Measurements from ENCODE around the gene RNF130.
"Not testable (repeated sequence)": the region's sequence is repeated elsewhere in the genome, so short reads cannot be mapped to it uniquely, and the experiment has no call there.

Gene RNF130

DNA sequence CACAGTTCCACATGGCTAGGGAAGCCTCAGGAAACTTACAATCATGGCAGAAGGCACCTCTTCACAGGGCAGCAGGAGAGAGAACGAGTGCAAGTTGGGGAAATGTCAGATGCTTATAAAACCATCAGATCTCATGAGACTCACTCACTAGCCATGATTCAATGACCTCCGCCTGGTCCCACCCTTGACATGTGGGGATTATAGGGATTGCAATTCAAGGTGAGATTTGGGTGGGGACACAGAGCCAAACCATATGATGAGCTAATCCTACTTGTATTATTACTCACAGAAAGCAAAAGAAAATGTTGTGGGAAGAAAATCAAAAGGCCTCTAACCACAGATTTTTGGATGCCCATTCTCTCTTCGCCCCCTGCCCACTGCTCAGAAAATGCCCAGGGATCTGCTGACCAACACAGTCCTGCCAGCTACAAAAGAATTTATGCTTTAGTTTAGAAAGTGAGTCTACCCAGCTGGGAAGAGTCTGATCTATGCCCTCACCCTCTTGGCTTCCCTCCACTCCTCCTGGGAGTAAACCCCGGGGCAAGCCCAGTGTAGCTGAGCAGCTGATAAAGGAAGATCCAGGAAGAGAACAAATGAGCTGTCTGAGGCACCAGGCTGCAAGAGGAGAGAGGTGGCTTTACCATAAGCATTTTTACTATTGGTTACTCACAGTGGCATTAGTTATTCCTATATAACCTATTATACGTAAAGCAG lies 53.1 kb downstream of the RNF130 start:
- peaks cover 5% of the 10 kb centered on the region; the same call in 1 of the 2 replicates for H3K36me3 ChIP-seq (ENCODE audit: insufficient read depth, low read depth, low read length)
- no peak overlapping the region for H3K4me3 ChIP-seq (ENCODE audit: low read length)
- H3K27me3 ChIP-seq (ENCODE audit: insufficient read depth, low read length), result no peaks in the 10 kb centered on the region
- no peak overlapping the region for H3K27ac ChIP-seq (ENCODE audit: low read length)
- H3K9me3 ChIP-seq (ENCODE audit: insufficient read depth, low read depth, low read length), result 0 out of 2 replicates have a peak, but pooled peaks cover 5% of the 10 kb centered on the region
- no peaks in the 10 kb centered on the region for H3K4me1 ChIP-seq (ENCODE audit: insufficient read depth, low read length)
- no peak overlapping the region for H3K9ac ChIP-seq (ENCODE audit: low read depth, low read length)

DNA sequence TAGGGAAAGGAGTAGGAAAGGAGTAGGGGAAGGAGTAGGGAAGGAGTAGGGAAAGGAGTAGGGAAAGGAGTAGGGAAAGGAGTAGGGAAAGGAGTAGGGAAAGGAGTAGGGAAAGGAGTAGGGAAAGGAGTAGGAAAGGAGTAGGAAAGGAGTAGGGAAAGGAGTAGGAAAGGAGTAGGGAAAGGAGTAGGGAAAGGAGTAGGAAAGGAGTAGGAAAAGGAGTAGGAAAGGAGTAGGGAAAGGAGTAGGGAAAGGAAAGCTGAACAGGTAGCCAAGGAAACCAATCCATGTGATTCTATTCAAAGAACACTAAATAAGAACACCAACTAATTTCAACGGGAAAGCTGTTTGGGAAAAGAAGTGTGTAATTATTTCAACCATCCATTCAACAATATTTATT lies 56.0 kb downstream of the RNF130 start:
- H3K4me1 ChIP-seq (ENCODE audit: insufficient read depth, low read length); H3K9ac ChIP-seq (ENCODE audit: low read depth, low read length); H3K9me3 ChIP-seq (ENCODE audit: insufficient read depth, low read depth, low read length); H3K27ac ChIP-seq (ENCODE audit: low read length); H3K4me3 ChIP-seq (ENCODE audit: low read length); H3K27me3 ChIP-seq (ENCODE audit: insufficient read depth, low read length): not testable (repeated sequence)
- peaks cover 27% of the 10 kb centered on the region for H3K36me3 ChIP-seq (ENCODE audit: insufficient read depth, low read depth, low read length)

DNA sequence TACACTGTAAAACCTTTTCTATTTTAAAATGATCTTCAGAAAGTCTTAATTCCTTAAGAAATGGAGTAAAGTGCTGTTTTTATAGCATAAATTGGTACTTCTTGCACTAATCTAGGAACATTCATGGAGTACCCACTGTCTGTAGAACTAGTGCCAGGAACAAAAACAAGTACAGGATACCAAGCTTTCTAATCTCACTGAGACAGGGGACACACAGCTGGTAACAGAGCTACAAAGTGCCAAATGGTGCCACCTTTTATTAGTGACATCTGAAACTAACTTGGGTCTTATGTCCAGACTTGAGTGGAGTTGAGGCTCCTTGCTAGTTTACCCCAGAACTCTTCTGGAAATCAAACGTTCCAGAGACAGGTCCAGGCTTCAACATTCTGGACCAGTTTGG lies 57.9 kb downstream of the RNF130 start:
- Histone ChIP-seq H3K27me3 (ENCODE audit: insufficient read depth, low read length) (no peaks in the 10 kb centered on the region), H3K36me3 (ENCODE audit: insufficient read depth, low read depth, low read length) (peaks cover 22% of the 10 kb centered on the region), H3K9me3 (ENCODE audit: insufficient read depth, low read depth, low read length) (no peaks in the 10 kb centered on the region), H3K9ac (ENCODE audit: low read depth, low read length) (no peak overlapping the region), H3K4me1 (ENCODE audit: insufficient read depth, low read length) (no peaks in the 10 kb centered on the region), H3K4me3 (ENCODE audit: low read length) (no peak overlapping the region), H3K27ac (ENCODE audit: low read length) (no peak overlapping the region)

DNA sequence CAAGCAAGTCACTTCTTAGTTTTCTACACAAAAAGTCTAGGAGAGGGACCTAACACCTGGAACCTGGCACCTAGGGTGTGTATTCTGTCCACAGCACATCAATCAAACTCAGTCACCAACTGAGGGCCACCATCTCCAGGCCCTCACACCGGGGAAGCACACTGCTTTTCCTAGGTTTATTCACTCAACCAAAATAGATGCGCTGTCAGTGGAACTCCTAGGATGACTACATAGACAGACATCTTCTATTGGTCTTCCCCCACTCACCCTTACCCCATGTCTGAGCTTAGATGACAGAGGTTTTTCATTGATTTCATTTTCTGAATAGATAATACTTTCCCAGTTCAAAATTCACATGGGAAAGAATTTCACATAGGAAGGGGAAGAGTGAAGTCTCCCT lies 59.2 kb downstream of the RNF130 start:
- Histone ChIP-seq H3K9ac (ENCODE audit: low read depth, low read length) (no peak overlapping the region), H3K27ac (ENCODE audit: low read length) (no peak overlapping the region), H3K36me3 (ENCODE audit: insufficient read depth, low read depth, low read length) (peaks cover 22% of the 10 kb centered on the region), H3K27me3 (ENCODE audit: insufficient read depth, low read length) (no peaks in the 10 kb centered on the region), H3K4me1 (ENCODE audit: insufficient read depth, low read length) (peaks cover 9% of the 10 kb centered on the region; the same call in 1 of the 2 replicates), H3K4me3 (ENCODE audit: low read length) (no peak overlapping the region), H3K9me3 (ENCODE audit: insufficient read depth, low read depth, low read length) (no peaks in the 10 kb centered on the region)

DNA sequence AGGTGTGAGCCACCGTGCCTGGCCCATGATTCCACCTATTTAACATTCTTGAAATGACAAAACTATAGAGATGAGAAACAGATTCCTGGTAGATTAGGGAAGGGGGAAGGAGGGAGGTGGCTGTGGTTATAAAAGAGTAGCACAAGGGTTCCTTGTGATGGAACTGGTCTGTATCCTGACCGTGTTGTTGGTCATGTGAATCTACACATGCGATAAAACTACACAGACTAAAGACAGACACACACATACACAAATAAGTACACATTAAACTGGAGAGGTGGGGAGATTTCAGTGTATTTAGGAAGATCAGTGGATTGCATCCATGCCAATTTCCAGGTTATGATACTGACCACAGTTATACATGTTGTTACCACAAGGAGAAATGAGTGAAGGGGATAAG lies 60.9 kb downstream of the RNF130 start:
- Histone ChIP-seq H3K4me1 (ENCODE audit: insufficient read depth, low read length) (peaks cover 9% of the 10 kb centered on the region; the same call in 1 of the 2 replicates), H3K9me3 (ENCODE audit: insufficient read depth, low read depth, low read length) (no peaks in the 10 kb centered on the region), H3K36me3 (ENCODE audit: insufficient read depth, low read depth, low read length) (peaks cover 22% of the 10 kb centered on the region), H3K9ac (ENCODE audit: low read depth, low read length) (no peak overlapping the region), H3K4me3 (ENCODE audit: low read length) (no peak overlapping the region), H3K27me3 (ENCODE audit: insufficient read depth, low read length) (no peaks in the 10 kb centered on the region), H3K27ac (ENCODE audit: low read length) (no peak overlapping the region)

DNA sequence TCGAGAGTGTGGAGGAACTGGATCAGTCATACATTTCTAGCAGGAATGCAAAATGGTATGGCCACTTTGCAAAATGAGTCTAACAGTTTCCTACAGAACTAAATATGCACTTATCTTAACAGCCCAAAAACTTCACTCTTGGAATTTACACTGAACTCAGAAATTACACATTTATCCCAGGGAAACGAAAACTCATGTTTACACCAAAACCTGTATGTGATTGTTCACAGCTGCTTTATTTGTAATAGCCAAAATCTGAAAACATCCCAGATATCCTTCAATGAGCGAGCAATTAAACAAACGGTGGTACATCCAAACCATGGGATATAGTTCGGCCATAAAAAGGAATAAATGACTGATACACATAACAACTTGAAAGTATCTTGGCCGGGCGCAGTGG lies 62.0 kb downstream of the RNF130 start:
- no peaks in the 10 kb centered on the region for H3K27me3 ChIP-seq (ENCODE audit: insufficient read depth, low read length)
- H3K9me3 ChIP-seq (ENCODE audit: insufficient read depth, low read depth, low read length), result no peaks in the 10 kb centered on the region
- H3K4me3 ChIP-seq (ENCODE audit: low read length), result no peak overlapping the region
- H3K9ac ChIP-seq (ENCODE audit: low read depth, low read length), result no peak overlapping the region
- peaks cover 9% of the 10 kb centered on the region; the same call in 1 of the 2 replicates for H3K4me1 ChIP-seq (ENCODE audit: insufficient read depth, low read length)
- no peak overlapping the region for H3K27ac ChIP-seq (ENCODE audit: low read length)
- peaks cover 22% of the 10 kb centered on the region for H3K36me3 ChIP-seq (ENCODE audit: insufficient read depth, low read depth, low read length)

DNA sequence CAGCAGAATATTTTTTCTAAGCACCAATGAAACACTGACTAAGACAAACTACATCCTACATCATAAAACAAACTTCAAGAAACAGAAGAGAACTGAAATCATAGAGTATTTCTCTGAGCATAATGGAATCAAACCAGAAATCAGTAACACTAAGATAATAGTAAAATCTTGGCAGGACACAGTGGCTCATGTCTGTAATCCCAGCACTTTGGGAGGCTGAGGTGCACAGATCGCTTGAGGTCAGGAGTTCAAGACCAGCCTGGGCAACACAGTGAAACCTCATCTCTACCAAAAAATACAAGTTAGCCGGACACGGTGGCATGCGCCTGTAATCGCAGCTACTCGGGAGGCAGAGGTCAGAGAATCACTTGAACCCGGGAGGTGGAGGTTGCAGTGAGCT lies 63.1 kb downstream of the RNF130 start:
- Histone ChIP-seq H3K36me3 (ENCODE audit: insufficient read depth, low read depth, low read length) (peaks cover 23% of the 10 kb centered on the region), H3K9ac (ENCODE audit: low read depth, low read length) (no peak overlapping the region), H3K27ac (ENCODE audit: low read length) (no peak overlapping the region), H3K4me3 (ENCODE audit: low read length) (no peak overlapping the region), H3K9me3 (ENCODE audit: insufficient read depth, low read depth, low read length) (no peaks in the 10 kb centered on the region), H3K27me3 (ENCODE audit: insufficient read depth, low read length) (no peaks in the 10 kb centered on the region), H3K4me1 (ENCODE audit: insufficient read depth, low read length) (peaks cover 9% of the 10 kb centered on the region; the same call in 1 of the 2 replicates)

DNA sequence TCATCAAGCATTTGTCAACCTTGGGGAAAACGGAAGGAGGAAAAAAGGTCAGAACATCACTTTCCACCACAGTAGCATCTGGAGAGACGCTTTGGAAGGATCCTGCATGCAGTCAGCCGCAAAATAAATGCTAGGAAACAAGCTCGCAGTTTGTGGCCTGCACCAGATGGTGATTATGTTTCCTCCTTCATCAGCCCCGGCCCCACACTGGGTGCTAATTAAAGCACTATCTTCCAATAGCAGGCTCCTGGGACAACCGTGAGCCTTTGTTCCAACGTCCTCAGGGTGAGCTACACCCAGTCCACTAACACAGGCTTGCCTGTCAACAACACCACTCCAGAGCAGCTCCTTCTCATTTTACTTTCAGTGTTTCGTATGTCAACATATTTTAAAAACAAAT lies 64.0 kb downstream of the RNF130 start:
- H3K9ac ChIP-seq (ENCODE audit: low read depth, low read length), result no peak overlapping the region
- no peaks in the 10 kb centered on the region for H3K27me3 ChIP-seq (ENCODE audit: insufficient read depth, low read length)
- peaks cover 9% of the 10 kb centered on the region; the same call in 1 of the 2 replicates for H3K4me1 ChIP-seq (ENCODE audit: insufficient read depth, low read length)
- no peaks in the 10 kb centered on the region for H3K9me3 ChIP-seq (ENCODE audit: insufficient read depth, low read depth, low read length)
- H3K4me3 ChIP-seq (ENCODE audit: low read length), result no peak overlapping the region
- H3K36me3 ChIP-seq (ENCODE audit: insufficient read depth, low read depth, low read length), result peaks cover 19% of the 10 kb centered on the region
- no peak overlapping the region for H3K27ac ChIP-seq (ENCODE audit: low read length)

DNA sequence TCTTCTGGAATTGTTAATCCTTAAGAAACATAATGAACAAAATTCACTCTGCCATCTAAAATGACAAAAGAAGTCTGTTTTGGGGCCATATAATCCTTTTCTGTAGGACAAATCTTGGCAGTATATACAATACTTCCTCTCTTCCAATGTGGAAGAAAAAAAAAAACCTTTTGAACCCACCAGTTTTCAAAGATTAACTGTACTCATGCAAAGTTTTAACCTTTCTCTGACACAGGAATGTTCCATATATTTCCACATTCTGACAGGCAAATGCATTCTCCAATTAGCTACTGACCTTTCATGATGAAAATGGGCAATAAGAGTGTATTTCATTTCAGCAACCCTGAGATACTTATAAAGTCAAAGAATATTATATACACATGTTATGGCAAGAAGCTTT lies 65.4 kb downstream of the RNF130 start:
- H3K9me3 ChIP-seq (ENCODE audit: insufficient read depth, low read depth, low read length), result no peaks in the 10 kb centered on the region
- H3K4me3 ChIP-seq (ENCODE audit: low read length), result no peak overlapping the region
- H3K9ac ChIP-seq (ENCODE audit: low read depth, low read length), result no peak overlapping the region
- H3K27ac ChIP-seq (ENCODE audit: low read length), result no peak overlapping the region
- H3K27me3 ChIP-seq (ENCODE audit: insufficient read depth, low read length), result no peaks in the 10 kb centered on the region
- H3K4me1 ChIP-seq (ENCODE audit: insufficient read depth, low read length), result peaks cover 9% of the 10 kb centered on the region; the same call in 1 of the 2 replicates
- H3K36me3 ChIP-seq (ENCODE audit: insufficient read depth, low read depth, low read length), result peaks cover 22% of the 10 kb centered on the region

DNA sequence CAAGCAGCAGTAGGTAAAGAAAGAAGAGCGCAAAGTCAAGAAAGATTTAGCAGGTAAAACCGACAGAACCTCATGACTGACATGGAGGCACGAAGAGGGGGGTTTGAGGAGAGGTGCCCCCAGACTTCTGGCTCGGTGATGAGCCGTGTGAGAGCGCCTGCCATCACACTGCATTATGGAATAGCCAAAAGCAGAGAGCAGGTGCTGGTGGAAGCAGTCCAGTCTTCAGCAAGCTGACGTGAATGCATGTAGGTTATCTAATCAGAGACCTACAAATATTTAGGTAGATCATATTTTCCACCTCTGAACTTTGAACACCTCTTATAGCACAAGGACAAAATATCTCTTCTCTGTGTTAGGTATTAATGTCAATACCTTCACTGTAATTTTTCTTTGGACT lies 68.4 kb downstream of the RNF130 start:
- Histone ChIP-seq H3K4me1 (ENCODE audit: insufficient read depth, low read length) (peaks cover 6% of the 10 kb centered on the region; the same call in 1 of the 2 replicates), H3K4me3 (ENCODE audit: low read length) (no peak overlapping the region), H3K36me3 (ENCODE audit: insufficient read depth, low read depth, low read length) (peaks cover 26% of the 10 kb centered on the region), H3K27me3 (ENCODE audit: insufficient read depth, low read length) (no peaks in the 10 kb centered on the region), H3K27ac (ENCODE audit: low read length) (no peak overlapping the region), H3K9ac (ENCODE audit: low read depth, low read length) (no peak overlapping the region), H3K9me3 (ENCODE audit: insufficient read depth, low read depth, low read length) (no peaks in the 10 kb centered on the region)

DNA sequence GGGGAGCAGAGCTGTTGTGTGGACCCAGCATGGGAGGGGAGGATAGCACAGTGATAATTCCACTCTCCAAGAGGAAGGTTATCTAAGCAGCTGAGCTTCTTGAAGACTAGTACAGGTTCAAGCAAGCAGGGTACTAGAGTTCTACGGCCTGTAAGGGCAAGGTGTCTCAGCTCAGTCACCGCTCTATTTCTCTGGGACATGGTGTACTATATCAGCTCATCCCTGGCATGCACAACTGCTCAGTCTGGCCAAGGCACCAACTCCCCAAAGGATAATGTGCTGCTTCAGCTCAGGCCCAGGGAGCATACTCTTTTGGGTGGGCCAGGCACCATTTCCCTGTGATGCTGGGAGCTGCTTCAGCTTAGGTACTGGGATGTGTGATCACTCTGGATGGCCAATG lies 69.8 kb downstream of the RNF130 start:
- Histone ChIP-seq H3K9me3 (ENCODE audit: insufficient read depth, low read depth, low read length) (no peaks in the 10 kb centered on the region), H3K9ac (ENCODE audit: low read depth, low read length) (no peak overlapping the region), H3K36me3 (ENCODE audit: insufficient read depth, low read depth, low read length) (peaks cover 26% of the 10 kb centered on the region), H3K27ac (ENCODE audit: low read length) (no peak overlapping the region), H3K4me3 (ENCODE audit: low read length) (no peak overlapping the region), H3K27me3 (ENCODE audit: insufficient read depth, low read length) (no peaks in the 10 kb centered on the region), H3K4me1 (ENCODE audit: insufficient read depth, low read length) (no peaks in the 10 kb centered on the region)

DNA sequence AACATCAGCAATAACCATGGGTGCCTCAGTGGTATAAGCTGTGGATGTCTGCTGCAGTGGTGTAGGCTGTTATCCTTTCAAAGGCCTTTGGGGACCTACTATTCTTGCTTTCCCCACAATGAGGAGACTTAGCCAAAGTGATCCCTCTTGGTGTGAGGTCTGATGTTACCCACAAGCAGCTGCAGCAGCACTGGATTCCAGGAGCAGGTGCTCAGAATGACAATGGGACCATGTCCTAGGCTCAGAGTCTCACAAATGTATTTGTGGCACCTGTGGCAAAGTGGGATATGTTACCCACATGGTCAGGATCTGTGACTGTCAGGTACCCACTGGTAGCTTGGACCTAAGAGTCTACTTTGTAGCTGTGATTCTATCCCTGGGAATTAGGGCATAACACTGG lies 70.4 kb downstream of the RNF130 start:
- Histone ChIP-seq H3K4me3 (ENCODE audit: low read length) (no peak overlapping the region), H3K9ac (ENCODE audit: low read depth, low read length) (no peak overlapping the region), H3K27me3 (ENCODE audit: insufficient read depth, low read length) (no peaks in the 10 kb centered on the region), H3K36me3 (ENCODE audit: insufficient read depth, low read depth, low read length) (peaks cover 26% of the 10 kb centered on the region), H3K4me1 (ENCODE audit: insufficient read depth, low read length) (no peaks in the 10 kb centered on the region), H3K9me3 (ENCODE audit: insufficient read depth, low read depth, low read length) (no peaks in the 10 kb centered on the region), H3K27ac (ENCODE audit: low read length) (no peak overlapping the region)

Data from iPS-20b (cell line).